NCI-H1048 (cell line): ENCODE results near the gene RASA2.

Source experiments
- DNase-seq: peaks from one replicate; lab custom pipeline; 2025; lab: John Stamatoyannopoulos, UW

The RASA2 gene

GRCh38 chr3:141646760-141647561 is 160.1 kb downstream of the RASA2 start:
- DNase-seq: no peak

- DNase-seq: no peak
Measured at GRCh38 chr3:141647562-141647915, 160.7 kb downstream of the RASA2 start.

- DNase-seq: no peak
Measured at GRCh38 chr3:141648055-141648910, 161.5 kb downstream of the RASA2 start.

- DNase-seq: no peak
Measured at GRCh38 chr3:141649871-141650270, 163.0 kb downstream of the RASA2 start.

GRCh38 chr3:141650783-141651182 is 164.0 kb downstream of the RASA2 start:
- DNase-seq: no peak

- DNase-seq: no peak
Measured at GRCh38 chr3:141651409-141651808, 164.6 kb downstream of the RASA2 start.

- DNase-seq: no peak
Measured at GRCh38 chr3:141652349-141652748, 165.5 kb downstream of the RASA2 start.

- no peak for DNase-seq
Measured at GRCh38 chr3:141653847-141654246, 167.0 kb downstream of the RASA2 start.

- DNase-seq: no peak
Measured at GRCh38 chr3:141655801-141656200, 169.0 kb downstream of the RASA2 start.

GRCh38 chr3:141656771-141657170 is 169.9 kb downstream of the RASA2 start:
- no peak for DNase-seq

- no peak for DNase-seq
Measured at GRCh38 chr3:141657516-141657915, 170.7 kb downstream of the RASA2 start.

- DNase-seq: peak; percentile 19
Measured at GRCh38 chr3:141659821-141660613, 173.2 kb downstream of the RASA2 start.

- DNase-seq: no peak
Measured at GRCh38 chr3:141660614-141660947, 173.8 kb downstream of the RASA2 start.

GRCh38 chr3:141661229-141662196 is 174.7 kb downstream of the RASA2 start:
- no peak for DNase-seq

- no peak for DNase-seq
Measured at GRCh38 chr3:141663993-141664392, 177.2 kb downstream of the RASA2 start.
